Gastrocnemius medialis (tissue), 4 donors: ENCODE measurements around the gene ULBP3. TPM values are rescaled to one million over a fixed set of nuclear protein-coding genes. Genes with fewer than 3 reads are reported as not detected.

Experiments used
- ATAC-seq, 2 donors: fragments of 150-250 bp; one replicate each; pipeline ENCODE4 v1.9.1; 2016
- DNase-seq, 2 donors: peaks; one replicate each; pipeline ENCODE4 v3.0.0-alpha.2; 2019
- H3K27ac ChIP-seq, 4 donors: fragments of 200-600 bp; sonication (generic); 1 replicate in 1 of 4; 2 replicates in 3 of 4; pipeline ENCODE4 v1.5.1; 2016 to 2018; ENCODE audit warnings: mild to moderate bottlenecking in 2 of 4, moderate library complexity in 1 of 4
- H3K27me3 ChIP-seq, 3 donors: fragments of 200-600 bp; sonication (generic) in 2 of 3; 1 replicate in 1 of 3; 2 replicates in 2 of 3; pipeline versions ENCODE4 v1.5.1 to v1.6.0; 2016 to 2019; ENCODE audit warnings: mild to moderate bottlenecking in 1 of 3, moderate library complexity in 1 of 3
- H3K36me3 ChIP-seq, 2 donors: fragments of 200-600 bp; sonication (generic) in 1 of 2; one replicate each; pipeline ENCODE4 v1.5.1; 2017 to 2018
- H3K4me1 ChIP-seq, 2 donors: fragments of 200-600 bp; sonication (generic) in 1 of 2; one replicate each; pipeline ENCODE4 v1.5.1; 2016 to 2017; ENCODE audit warnings: mild to moderate bottlenecking in 2 of 2
- H3K4me3 ChIP-seq, 4 donors: fragments of 200-600 bp; sonication (generic) in 3 of 4; 1 replicate in 1 of 4; 2 replicates in 3 of 4; pipeline ENCODE4 v1.5.1; 2016 to 2019; ENCODE audit warnings: mild to moderate bottlenecking in 2 of 4
- H3K9me3 ChIP-seq, 3 donors: fragments of 200-600 bp; sonication (generic) in 2 of 3; 1 replicate in 1 of 3; 2 replicates in 2 of 3; pipeline ENCODE4 v1.5.1; 2016 to 2019
- POLR2A ChIP-seq, 2 donors: fragments of 450-650 bp; IDR thresholded peaks; one replicate each; pipeline ENCODE4 v1.6.1; 2017; ENCODE audit warnings: antibody characterized with exemption in 2 of 2, mild to moderate bottlenecking in 2 of 2, moderate library complexity in 2 of 2
- in situ Hi-C, 4 donors: fragments of 200-750 bp; cut with MboI; loops; one replicate each; pipeline versions ENCODE4 v1.15.0 to v1.8.0; 2017; ENCODE audit warnings: low sequenced_read_pairs in 4 of 4
- intact Hi-C: fragments of 100-400 bp; cut with DNase I; formaldehyde crosslinking; loops from one replicate; pipeline ENCODE4 v1.15.1; 2023; ENCODE audit warnings: low total_unique reads
- total RNA-seq, 4 donors: library from RNA; depleted of rRNA; stranded (reverse); fragments of >200 nt; gene quantifications; one replicate each; pipeline versions ENCODE4 v1.1.0 to v1.2.3, GENCODE V29; 2016
- TF ChIP-seq, protein P1 (sequence below), 5 experiments: fragments of 450-650 bp in 3 of 5; fragments of 200-600 bp in 2 of 5; sonication (generic) in 2 of 5; IDR thresholded peaks in 4 of 5; conservative IDR thresholded peaks in 1 of 5; 1 replicate in 4 of 5; 2 replicates in 1 of 5; pipeline ENCODE4 v1.5.1; 2016 to 2019; ENCODE audit warnings: antibody characterized with exemption in 5 of 5, mild to moderate bottlenecking in 3 of 5, moderate library complexity in 3 of 5

Gene ULBP3
- total RNA-seq, 4 donors from 2014 or later, result 1.1 TPM; not detected in 3

DNA sequence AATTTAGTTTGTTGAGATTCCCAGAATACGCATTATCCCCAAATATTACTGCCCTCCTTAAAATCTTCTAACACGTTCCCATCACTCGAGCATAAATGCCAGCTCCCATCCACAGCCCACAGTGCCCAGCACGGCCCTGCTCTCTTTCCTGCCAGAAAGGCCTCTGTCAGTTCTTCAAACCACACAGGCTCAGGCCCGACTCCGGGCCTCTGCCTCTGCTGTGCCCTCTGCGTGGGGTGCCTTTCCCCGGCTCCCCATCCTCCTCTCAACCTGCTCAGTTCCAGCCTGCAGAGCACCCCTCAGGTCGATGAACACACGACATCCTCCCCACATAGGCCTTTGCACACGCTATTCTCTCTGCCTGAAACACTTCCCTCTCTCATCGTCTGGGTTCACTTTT lies 12.8 kb downstream of the ULBP3 start:
- intact Hi-C loops, result no loop called here
- no peaks in the 10 kb centered on the region for H3K4me1 ChIP-seq
- in situ Hi-C loops, result loop anchor here in 3 of 4 donors (25.0 kb wide), 1 partner anchor 756 kb away; no protein-coding TSS in a partner anchor
- ATAC-seq, result no peak
- no peak overlapping the region for H3K4me3 ChIP-seq
- H3K9me3 ChIP-seq, result no peaks in the 10 kb centered on the region
- TF ChIP-seq POLR2A (IDR thresholded peaks at IDR 0.05), result no peak
- TF ChIP-seq, protein P1, sequence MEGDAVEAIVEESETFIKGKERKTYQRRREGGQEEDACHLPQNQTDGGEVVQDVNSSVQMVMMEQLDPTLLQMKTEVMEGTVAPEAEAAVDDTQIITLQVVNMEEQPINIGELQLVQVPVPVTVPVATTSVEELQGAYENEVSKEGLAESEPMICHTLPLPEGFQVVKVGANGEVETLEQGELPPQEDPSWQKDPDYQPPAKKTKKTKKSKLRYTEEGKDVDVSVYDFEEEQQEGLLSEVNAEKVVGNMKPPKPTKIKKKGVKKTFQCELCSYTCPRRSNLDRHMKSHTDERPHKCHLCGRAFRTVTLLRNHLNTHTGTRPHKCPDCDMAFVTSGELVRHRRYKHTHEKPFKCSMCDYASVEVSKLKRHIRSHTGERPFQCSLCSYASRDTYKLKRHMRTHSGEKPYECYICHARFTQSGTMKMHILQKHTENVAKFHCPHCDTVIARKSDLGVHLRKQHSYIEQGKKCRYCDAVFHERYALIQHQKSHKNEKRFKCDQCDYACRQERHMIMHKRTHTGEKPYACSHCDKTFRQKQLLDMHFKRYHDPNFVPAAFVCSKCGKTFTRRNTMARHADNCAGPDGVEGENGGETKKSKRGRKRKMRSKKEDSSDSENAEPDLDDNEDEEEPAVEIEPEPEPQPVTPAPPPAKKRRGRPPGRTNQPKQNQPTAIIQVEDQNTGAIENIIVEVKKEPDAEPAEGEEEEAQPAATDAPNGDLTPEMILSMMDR (IDR thresholded peaks at IDR 0.05 in 4 of 5, conservative IDR thresholded peaks at IDR 0.05 in 1 of 5), result no peak
- no peaks in the 10 kb centered on the region for H3K36me3 ChIP-seq
- no peak for DNase-seq
- no peak overlapping the region for H3K27ac ChIP-seq
- H3K27me3 ChIP-seq, result peaks cover 0 to 8% (median 0%) of the 10 kb centered on the region in 3 donors

DNA sequence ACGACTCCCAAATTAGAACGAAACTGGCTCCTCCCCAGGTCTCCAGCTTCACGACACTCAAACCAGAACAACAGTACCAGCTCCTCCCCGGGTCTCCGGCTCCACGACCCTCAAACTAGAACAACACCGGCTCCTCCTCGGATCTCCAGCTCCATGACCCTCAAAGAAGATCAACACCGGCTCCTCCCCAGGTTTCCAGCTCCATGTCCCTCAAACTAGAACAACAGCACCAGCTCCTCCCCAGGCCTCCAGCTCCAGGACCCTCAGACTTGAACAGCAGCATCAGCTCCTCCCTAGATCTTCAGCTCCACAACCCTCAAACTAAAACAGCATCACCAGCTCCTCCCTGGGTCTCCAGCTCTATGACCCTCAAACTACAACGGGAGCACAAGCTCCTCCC lies 13.8 kb downstream of the ULBP3 start:
- no peak for TF ChIP-seq POLR2A (IDR thresholded peaks at IDR 0.05)
- TF ChIP-seq, protein P1 (IDR thresholded peaks at IDR 0.05 in 4 of 5, conservative IDR thresholded peaks at IDR 0.05 in 1 of 5), result no peak
- Histone ChIP-seq H3K4me1 (no peaks in the 10 kb centered on the region), H3K27me3 (peaks cover 0 to 8% (median 0%) of the 10 kb centered on the region in 3 donors), H3K27ac (no peak overlapping the region), H3K36me3 (no peaks in the 10 kb centered on the region), H3K4me3 (no peak overlapping the region), H3K9me3 (no peaks in the 10 kb centered on the region)
- in situ Hi-C loops (loop anchor here in 3 of 4 donors (25.0 kb wide), 1 partner anchor 757 kb away; no protein-coding TSS in a partner anchor), intact Hi-C loops (no loop called here)
- ATAC-seq (no peak), DNase-seq (no peak)

DNA sequence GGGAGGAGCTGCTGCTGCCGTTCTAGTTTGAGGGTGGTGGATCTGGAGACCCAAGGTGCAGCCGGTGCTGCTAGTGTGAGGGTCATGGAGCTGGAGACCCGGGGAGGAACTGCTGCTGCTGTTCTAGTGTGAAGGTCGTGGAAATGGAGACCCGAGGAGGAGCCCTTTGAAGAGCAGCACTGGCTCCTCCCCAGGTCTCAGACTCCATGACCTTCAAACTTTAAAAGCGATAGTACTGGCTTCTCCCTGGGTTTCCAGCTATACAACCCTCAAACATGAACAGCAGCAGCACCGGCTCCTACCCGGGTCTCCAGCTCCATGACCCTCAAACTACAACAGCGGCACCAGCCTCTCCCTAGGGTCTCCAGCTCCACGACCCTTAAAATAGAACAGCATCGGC lies 15.5 kb downstream of the ULBP3 start:
- no peak overlapping the region for H3K4me3 ChIP-seq
- in situ Hi-C loops, result loop anchor here in 3 of 4 donors (25.0 kb wide), 1 partner anchor 759 kb away; no protein-coding TSS in a partner anchor
- intact Hi-C loops, result no loop called here

DNA sequence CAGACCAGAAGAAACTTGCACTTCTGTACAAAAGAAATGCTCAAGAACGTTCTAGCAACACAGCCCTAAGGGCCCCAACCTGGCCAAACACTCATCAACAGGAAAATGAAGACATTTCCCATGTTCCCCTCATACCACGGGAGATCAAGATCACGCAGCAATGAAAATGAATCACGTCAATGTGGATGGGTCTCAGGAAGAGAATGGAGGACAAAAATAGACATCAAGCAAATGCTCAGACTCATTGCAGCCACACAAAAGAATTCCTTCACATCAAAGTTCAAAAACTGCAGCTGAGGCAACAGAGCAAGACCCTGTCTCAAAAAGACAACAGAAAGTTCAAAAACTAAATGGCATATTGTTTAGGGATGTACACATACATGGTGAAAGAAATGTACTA lies 18.1 kb downstream of the ULBP3 start:
- TF ChIP-seq, protein P1 (IDR thresholded peaks at IDR 0.05 in 4 of 5, conservative IDR thresholded peaks at IDR 0.05 in 1 of 5), result no peak
- no peak for TF ChIP-seq POLR2A (IDR thresholded peaks at IDR 0.05)
- ATAC-seq (no peak), DNase-seq (no peak)
- peaks cover 0 to 8% (median 0%) of the 10 kb centered on the region in 3 donors for H3K27me3 ChIP-seq
- in situ Hi-C loops, result loop anchor here in 3 of 4 donors (25.0 kb wide), 1 partner anchor 761 kb away; no protein-coding TSS in a partner anchor
- H3K4me3 ChIP-seq, result no peak overlapping the region
- H3K36me3 ChIP-seq, result no peaks in the 10 kb centered on the region
- no peak overlapping the region for H3K27ac ChIP-seq
- intact Hi-C loops, result no loop called here
- no peaks in the 10 kb centered on the region for H3K9me3 ChIP-seq
- no peaks in the 10 kb centered on the region for H3K4me1 ChIP-seq

More for the DNA sequence above, 15.5 kb downstream of the ULBP3 start:
- no peaks in the 10 kb centered on the region for H3K36me3 ChIP-seq
- no peak overlapping the region for H3K27ac ChIP-seq
- no peaks in the 10 kb centered on the region for H3K4me1 ChIP-seq
- TF ChIP-seq, protein P1 (IDR thresholded peaks at IDR 0.05 in 4 of 5, conservative IDR thresholded peaks at IDR 0.05 in 1 of 5), result no peak
- TF ChIP-seq POLR2A (IDR thresholded peaks at IDR 0.05), result no peak
- no peak for DNase-seq
- ATAC-seq, result no peak
- H3K9me3 ChIP-seq, result no peaks in the 10 kb centered on the region
- peaks cover 0 to 8% (median 0%) of the 10 kb centered on the region in 3 donors for H3K27me3 ChIP-seq

DNA sequence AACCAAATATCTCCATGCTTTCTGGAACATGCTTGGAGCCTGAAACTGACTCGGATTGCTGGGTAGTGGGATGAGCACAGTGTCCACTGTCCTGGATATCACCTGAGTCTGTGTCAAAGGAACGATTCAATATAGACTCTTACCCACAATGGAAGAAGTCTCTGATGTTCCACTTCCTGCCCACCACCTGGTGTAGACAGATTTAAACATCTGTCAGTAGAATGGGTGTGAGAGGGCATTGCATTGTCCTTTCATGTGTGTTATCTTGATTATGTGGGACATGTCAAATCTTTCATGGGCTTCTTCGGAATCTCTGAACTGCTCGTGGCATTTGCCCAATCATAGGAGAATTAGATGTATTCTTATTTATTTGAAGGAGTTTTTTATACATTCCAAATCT lies 20.8 kb downstream of the ULBP3 start:
- H3K27ac ChIP-seq, result no peak overlapping the region
- peaks cover 0 to 4% (median 0%) of the 10 kb centered on the region in 3 donors for H3K27me3 ChIP-seq
- TF ChIP-seq POLR2A (IDR thresholded peaks at IDR 0.05), result no peak
- TF ChIP-seq, protein P1 (IDR thresholded peaks at IDR 0.05 in 4 of 5, conservative IDR thresholded peaks at IDR 0.05 in 1 of 5), result no peak
- in situ Hi-C loops (no loop called here), intact Hi-C loops (no loop called here)
- no peaks in the 10 kb centered on the region for H3K4me1 ChIP-seq
- no peaks in the 10 kb centered on the region for H3K36me3 ChIP-seq
- DNase-seq (no peak), ATAC-seq (no peak)
- H3K4me3 ChIP-seq, result no peak overlapping the region
- no peaks in the 10 kb centered on the region for H3K9me3 ChIP-seq
